BE2C (cell line): ENCODE results near the gene MANBA.

Experiments
- DNase-seq: peaks from one replicate; pipeline ENCODE4 v3.0.0-alpha.2; 2020
- H3K27me3 ChIP-seq: fragments of 250-450 bp; sonication (Bioruptor Pico); 2 replicates; pipeline ENCODE4 v1.5.1; 2020; ENCODE audit warnings: mild to moderate bottlenecking
- H3K36me3 ChIP-seq: fragments of 250-450 bp; sonication (Bioruptor Pico); 2 replicates; pipeline ENCODE4 v1.5.1; 2020; ENCODE audit warnings: mild to moderate bottlenecking
- H3K4me1 ChIP-seq: fragments of 250-450 bp; sonication (Bioruptor Pico); 2 replicates; pipeline ENCODE4 v1.5.1; 2020
- H3K4me3 ChIP-seq: 2 replicates; pipeline ENCODE4 v1.5.1; 2011; ENCODE audit warnings: low read depth, low read length
- H3K9me3 ChIP-seq: fragments of 250-450 bp; sonication (Bioruptor Pico); 2 replicates; pipeline ENCODE4 v1.5.1; 2020
- TF ChIP-seq, protein P1 (sequence below): IDR thresholded peaks from 2 replicates; pipeline ENCODE4 v1.5.1; 2012; ENCODE audit warnings: mild to moderate bottlenecking, low read depth, low read length

Gene MANBA

DNA sequence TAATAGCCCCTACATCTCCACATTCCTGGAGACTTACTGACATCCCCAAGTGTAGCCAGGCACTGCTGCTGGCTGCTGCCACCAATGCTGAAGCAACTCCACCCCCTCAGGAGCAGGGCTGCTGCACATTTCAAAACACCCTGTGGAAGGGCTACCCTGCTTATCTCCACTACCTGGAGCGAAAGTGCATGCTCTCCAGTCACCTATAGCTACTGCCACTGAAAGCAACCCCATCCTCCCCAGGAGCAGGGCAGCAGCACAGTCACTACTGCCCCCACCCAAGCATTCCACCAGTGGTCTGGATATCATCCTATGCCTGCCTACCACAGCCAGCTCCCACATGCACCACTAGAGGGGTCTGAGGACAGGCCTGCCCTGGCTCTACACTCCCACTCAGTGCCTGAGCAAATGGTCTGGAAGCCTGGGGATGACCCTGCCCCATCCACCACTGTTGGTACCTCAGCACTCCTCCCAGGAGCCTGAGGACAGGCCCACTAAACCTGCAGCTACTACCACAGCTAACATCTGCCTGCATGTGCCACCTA is 55.3 kb downstream of the MANBA start:
- Histone ChIP-seq H3K4me3 (no peak overlapping the region), H3K27me3 (no peaks in the 10 kb centered on the region), H3K9me3 (no peaks in the 10 kb centered on the region), H3K4me1 (no peaks in the 10 kb centered on the region), H3K36me3 (no peaks in the 10 kb centered on the region)
- TF ChIP-seq, protein P1, sequence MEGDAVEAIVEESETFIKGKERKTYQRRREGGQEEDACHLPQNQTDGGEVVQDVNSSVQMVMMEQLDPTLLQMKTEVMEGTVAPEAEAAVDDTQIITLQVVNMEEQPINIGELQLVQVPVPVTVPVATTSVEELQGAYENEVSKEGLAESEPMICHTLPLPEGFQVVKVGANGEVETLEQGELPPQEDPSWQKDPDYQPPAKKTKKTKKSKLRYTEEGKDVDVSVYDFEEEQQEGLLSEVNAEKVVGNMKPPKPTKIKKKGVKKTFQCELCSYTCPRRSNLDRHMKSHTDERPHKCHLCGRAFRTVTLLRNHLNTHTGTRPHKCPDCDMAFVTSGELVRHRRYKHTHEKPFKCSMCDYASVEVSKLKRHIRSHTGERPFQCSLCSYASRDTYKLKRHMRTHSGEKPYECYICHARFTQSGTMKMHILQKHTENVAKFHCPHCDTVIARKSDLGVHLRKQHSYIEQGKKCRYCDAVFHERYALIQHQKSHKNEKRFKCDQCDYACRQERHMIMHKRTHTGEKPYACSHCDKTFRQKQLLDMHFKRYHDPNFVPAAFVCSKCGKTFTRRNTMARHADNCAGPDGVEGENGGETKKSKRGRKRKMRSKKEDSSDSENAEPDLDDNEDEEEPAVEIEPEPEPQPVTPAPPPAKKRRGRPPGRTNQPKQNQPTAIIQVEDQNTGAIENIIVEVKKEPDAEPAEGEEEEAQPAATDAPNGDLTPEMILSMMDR: no peak
- DNase-seq: no peak

DNA sequence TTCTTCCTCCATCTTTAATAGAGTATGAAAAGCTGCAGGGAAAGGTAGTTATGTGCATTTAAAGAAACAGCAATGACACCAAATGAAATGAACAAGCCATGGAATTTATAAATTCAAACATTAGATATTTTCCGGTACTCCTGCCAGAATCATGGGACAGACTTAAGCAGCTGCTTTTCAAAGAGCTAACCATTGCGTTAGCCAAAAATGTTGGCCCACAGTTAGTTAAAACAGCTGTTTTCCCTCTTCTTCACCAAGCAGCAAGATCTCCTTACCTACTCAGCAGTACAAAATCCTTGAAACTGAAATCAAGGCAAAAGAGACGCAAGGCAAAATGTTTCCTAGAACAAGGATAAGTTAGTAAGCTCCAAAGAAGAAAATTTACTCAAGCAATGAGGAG is 64.0 kb downstream of the MANBA start:
- Histone ChIP-seq H3K9me3 (no peaks in the 10 kb centered on the region), H3K4me3 (no peak overlapping the region), H3K4me1 (no peaks in the 10 kb centered on the region), H3K36me3 (no peaks in the 10 kb centered on the region), H3K27me3 (no peaks in the 10 kb centered on the region)
- no peak for DNase-seq
- TF ChIP-seq, protein P1: no peak

DNA sequence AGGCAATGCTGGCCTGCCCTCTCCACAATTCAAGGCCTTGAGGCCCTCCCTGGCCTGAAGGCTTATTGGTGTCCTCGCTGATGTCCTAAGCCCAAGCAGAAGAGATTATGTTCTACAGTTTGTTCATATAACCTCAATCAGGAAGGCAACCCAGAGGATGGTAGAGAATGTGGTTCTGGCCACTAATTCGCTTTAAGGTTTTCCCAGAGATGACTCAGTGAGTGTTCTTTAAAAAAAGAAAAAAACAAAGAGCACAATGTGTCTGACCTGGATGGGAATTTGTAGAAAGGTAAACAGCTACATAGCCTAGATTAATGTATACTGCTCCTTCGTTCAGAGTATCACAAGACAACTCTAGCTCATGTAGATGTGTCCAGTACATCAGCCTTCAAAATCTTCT is 66.0 kb downstream of the MANBA start:
- no peak for DNase-seq
- Histone ChIP-seq H3K4me1 (no peaks in the 10 kb centered on the region), H3K9me3 (no peaks in the 10 kb centered on the region), H3K36me3 (no peaks in the 10 kb centered on the region), H3K27me3 (no peaks in the 10 kb centered on the region), H3K4me3 (no peak overlapping the region)
- TF ChIP-seq, protein P1: no peak

DNA sequence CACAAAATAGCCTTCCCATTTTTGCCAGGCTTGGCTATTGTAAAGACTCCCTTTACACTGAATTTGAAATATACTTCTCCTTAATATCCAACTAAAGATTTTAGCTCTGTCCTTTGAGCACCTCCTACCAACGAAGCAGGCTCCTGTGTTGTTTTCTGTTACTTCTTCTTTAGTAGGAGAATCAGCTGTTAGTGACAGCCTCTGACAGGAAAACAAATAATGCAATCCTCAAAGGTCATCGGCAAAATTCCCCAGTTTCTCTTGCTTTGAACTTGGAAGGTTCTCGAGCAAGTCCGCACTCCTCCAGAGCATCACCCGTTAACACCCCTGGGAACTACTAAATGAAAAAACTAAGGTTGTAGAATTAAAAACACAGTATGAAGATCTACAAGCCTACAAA is 66.9 kb downstream of the MANBA start:
- TF ChIP-seq, protein P1: no peak
- DNase-seq: no peak
- Histone ChIP-seq H3K4me3 (no peak overlapping the region), H3K36me3 (no peaks in the 10 kb centered on the region), H3K27me3 (no peaks in the 10 kb centered on the region), H3K9me3 (no peaks in the 10 kb centered on the region), H3K4me1 (no peaks in the 10 kb centered on the region)

DNA sequence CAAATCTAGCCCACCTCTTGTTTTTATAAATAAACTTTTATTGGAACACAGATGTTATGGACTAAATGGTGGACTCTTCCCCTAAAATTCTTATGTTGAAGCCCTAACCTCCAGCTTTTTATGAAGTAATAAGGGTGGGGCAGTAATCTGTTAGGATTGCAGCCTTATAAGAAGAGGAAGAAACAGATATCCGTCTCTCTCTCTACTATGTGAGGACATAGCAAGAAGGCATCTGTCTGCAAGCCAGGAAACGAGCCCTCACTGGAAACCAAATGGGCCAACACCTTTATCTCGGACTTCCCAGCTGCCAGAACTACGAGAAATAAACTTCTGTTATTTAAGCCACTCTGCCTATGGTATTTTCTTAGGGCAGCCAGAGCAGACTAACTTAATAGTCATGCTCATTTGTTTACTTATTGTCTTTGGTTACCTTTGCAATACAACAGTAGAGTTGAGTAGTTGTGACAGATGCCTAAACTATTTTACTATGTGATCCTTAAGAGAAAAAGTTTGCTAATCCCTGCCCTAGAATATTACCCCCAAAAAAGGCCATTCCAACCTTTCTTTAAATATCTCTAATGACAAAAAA is 67.4 kb downstream of the MANBA start:
- DNase-seq: no peak
- Histone ChIP-seq H3K9me3 (no peaks in the 10 kb centered on the region), H3K4me1 (no peaks in the 10 kb centered on the region), H3K36me3 (no peaks in the 10 kb centered on the region), H3K4me3 (no peak overlapping the region), H3K27me3 (no peaks in the 10 kb centered on the region)
- TF ChIP-seq, protein P1: no peak

DNA sequence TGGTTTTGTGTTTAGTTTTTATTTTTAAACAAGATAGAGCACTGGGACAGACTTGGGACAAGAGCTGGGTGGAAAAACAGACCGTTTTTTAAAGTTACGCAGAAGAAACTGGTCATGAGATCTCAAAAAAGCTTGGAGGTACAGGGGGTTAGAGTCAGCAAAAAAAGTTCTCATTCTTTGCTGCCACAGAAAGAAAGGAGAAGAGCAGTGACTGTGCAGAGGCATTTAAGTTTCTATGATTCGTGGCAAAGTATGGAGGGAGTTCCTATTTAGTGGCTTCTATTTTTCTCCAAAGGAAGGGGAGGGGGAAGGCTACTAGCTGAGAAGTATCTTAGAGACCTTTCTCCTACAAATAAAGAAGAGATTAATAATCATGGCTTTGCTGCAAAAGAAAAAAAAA is 68.3 kb downstream of the MANBA start:
- Histone ChIP-seq H3K9me3 (no peaks in the 10 kb centered on the region), H3K27me3 (no peaks in the 10 kb centered on the region), H3K4me3 (no peak overlapping the region), H3K4me1 (no peaks in the 10 kb centered on the region), H3K36me3 (no peaks in the 10 kb centered on the region)
- no peak for DNase-seq
- TF ChIP-seq, protein P1: no peak
